ENCODE results near the gene RPN2.

RPN2 gene

GRCh38 chr20:37271421-37271768, 92.3 kb downstream of the RPN2 start:
- no peak for DNase-seq

DNA sequence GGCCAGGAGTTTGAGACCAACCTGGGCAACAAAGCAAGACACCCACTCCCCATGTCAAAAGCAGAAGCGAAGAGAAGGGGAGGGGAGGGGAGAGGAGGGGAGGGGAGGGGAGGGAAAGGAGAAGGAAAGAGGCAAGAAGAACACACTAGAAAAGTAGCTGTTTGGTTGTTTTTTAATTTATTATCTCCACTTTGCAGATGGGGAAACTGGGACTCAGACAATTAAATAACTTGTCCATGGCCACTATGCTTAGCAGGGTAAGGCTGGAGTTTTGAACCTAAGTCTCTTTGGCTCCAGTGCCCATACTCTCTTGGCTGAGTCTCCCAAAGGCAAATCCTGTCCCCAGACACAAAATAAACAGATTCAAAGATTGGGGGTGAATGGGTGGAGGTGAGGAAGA, 94.9 kb downstream of the RPN2 start:
- DNase-seq, result no peak

DNA sequence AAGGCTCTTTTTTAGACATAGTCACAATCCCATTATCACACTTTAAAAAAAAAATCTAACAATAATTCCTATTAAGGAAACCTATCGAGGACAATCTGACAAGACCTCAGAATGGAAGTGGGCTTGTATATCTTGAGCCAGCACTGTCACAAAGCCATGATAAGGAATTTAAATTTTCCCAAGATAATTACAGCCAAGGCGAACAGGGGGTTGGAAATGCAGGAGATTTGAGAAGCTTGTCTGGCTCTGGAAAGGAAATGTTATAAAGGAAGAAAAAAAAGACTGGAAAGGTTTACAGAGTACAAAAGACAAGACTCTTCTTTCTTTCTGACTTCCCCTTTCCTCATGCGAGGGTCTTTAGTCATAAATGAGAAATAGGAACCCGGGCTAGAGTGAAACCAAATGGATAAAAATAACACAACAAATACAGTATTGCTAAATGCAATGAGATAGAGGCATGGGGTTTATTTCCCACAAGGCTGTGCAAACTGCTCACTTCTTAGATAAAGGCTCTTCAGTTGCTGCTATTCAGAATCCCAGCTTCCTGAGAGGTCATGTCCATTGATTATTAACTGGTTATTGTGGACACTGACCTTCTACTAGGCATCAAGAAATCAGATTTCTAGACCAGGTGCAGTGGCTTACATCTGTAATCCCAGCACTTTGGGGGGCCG, 95.9 kb downstream of the RPN2 start:
- no peak for DNase-seq

DNA sequence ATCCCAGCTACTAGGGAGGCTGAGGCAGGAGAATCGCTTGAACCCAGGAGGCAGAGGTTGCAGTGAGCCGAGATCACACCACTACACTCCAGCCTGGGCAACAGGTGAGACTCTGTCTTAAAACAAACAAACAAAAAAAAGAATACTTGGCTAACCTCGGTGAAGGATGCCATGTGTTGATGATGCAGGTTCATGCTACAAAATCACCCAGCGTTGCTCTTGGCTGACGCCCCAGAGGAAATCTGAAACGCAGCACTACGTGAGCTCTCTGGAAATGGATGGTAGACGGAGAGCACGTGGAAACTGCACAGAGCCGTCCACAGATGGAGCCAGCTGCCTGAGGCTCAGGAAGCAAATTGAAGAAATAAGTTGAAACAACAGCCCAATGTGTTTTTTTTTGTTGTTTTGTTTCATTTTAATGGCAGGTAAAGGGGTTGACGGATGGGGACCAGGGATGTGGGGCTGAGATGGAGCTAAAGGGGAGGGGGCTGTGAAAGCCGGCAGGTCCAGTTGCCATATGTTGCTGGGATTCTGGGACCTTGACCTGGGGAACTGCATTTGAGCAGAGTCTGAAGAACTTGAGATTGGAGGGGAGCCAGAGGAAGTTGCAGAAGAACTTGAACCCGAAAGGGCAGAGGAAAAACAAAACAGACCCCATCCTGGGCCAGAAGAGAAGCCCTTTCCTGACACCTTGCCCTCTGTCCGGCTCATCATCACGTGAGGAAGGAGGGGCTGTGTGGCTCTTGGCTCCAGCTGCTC, 97.5 kb downstream of the RPN2 start:
- peak; percentile 85 for DNase-seq

DNA sequence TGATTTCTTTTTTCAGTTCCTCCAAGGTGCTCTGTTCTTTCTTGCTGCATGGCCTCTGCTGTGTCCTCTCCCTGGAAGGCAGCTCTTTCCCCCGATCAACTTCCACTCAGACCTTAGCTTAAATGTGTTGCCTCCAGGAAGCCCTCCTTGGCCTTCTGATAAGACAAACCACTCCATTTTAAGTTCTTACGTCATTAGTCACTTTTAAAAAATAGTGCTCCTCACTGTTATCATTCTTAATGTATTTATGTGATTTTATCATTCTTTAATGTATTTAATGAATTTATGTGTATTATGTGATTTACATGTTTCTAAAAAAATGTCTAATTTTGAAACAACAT, 98.1 kb downstream of the RPN2 start:
- DNase-seq, result no peak

GRCh38 chr20:37278966-37279590, 99.9 kb downstream of the RPN2 start:
- no peak for DNase-seq

DNA sequence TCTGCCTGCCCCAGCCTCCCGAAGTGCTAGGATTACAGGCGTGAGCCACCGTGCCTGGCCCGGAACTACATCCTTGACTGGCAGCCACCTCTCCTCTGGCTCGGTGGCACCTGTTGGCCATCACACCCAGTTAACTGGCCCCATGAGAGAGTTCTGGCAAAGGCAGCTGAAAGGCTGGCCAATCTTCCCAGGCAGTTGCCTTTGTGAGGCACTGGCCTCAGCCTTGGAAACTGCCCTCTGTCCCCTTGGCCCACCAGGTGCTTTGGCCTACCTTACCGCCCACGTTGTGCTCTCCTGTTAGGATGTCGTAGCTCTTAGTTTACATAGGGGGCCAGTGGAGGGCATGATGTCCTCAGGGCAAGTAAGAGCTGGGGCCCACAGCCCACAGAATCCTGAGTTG, 100.7 kb downstream of the RPN2 start:
- DNase-seq, result no peak

- DNase-seq, result no peak
These were observed 101.3 kb downstream of the RPN2 start for GRCh38 chr20:37280403-37280802.

DNA sequence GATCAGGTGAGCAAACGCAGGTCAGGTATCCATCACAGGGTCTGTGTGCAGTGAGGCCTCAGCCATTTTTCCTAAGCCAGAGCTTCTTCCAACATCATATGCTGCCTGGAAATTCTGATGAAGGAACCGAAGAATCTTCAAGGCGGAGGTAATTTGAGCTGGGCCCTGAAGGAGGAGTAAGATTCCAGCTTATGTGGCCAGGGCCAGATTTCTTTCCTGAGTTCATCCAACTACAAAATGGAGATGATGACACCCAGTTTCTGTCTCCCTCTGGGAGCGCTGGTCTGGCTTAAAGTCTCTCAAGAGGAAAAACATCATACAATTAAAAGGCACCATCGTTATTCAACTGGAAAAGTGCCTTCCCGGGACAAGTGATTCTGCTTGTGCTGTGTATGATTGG, 103.4 kb downstream of the RPN2 start:
- DNase-seq, result no peak

- no peak for DNase-seq
These were observed 104.5 kb downstream of the RPN2 start for GRCh38 chr20:37283530-37284195.

- DNase-seq, result no peak
These were observed 105.6 kb downstream of the RPN2 start for GRCh38 chr20:37284691-37285161.

DNA sequence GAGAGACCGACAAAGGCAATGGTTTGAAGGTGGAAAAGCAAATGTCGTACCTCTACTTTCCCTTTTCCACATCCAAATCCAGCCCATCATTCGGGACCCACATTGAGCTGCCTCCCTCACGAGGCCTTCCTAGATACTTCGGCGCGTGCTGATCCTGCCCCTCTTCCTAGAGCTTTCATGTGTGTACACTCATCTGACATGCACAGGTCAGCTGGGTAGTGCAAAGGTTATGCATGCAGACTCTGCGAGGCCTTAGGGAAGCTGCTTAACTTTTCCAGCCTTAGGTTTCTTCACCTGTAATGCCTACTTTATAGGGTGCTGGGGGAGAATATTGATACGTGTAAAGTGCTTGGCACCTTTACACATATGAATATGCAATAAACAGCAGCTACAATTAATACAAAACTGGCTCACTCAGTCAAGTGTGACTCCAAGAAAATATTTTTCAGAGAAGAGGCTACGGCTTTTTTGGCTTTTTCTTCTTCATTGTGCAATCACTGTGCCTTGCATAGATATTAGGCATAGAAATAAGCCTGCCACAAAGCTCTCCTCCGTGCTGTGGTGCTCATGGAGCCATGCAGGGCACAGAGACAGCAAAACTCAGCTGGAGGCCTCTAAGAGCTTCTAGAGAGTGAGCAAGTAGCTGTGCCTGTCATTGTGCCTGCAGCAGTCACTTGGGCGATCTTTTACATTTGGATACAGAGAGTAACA, 106.7 kb downstream of the RPN2 start:
- DNase-seq, result no peak

DNA sequence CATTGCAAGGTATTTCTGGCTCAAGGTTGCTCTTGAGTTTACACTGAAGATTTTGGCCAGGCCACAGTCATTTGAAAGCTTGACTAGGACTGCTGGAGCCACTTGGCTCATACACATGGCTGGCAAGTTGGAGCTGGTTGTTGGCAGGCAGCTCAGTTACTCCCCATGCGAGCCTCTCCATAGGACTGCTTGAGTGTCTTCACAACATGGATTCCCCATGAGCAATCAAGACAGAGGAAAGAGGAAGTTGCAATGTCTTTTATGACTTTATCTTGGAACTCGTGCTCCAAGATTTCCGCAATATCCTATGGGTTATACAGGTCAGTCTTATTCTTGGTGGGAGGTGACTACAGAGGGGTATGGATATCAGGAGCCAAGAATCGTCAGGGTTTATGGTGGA, 109.0 kb downstream of the RPN2 start:
- peak; percentile 47 for DNase-seq

DNA sequence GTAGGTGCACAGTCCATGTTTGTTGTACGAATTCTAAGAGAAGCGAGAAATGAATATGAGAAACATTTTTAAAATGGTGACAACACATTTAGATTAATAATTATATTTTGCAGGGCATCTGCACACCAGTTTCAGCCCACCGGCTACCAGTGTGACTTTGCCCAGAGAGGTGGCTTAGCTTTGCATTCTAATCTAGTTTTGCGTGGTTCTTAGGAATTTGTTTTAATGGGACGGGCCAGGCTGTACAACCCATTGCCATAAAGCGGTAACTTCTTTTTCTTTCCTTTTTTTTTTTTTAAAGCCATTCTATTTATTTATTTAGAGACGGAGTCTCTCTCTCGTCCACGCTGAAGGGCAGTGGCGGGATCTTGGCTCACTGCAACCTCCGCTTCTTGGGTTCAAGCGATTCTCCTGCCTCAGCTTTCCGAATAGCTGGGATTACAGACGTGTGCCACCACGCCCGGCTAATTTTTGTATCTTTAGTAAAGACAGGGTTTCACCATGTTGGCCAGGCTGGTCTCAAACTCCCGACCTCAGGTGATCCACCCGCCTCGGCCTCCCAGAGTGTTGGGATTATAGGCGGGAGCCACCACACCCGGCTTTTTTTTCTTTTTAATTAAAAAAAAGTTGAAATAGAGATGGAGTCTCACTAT, 111.2 kb downstream of the RPN2 start:
- no peak for DNase-seq
